ENCODE data around the gene A2M.

A2M gene

DNA sequence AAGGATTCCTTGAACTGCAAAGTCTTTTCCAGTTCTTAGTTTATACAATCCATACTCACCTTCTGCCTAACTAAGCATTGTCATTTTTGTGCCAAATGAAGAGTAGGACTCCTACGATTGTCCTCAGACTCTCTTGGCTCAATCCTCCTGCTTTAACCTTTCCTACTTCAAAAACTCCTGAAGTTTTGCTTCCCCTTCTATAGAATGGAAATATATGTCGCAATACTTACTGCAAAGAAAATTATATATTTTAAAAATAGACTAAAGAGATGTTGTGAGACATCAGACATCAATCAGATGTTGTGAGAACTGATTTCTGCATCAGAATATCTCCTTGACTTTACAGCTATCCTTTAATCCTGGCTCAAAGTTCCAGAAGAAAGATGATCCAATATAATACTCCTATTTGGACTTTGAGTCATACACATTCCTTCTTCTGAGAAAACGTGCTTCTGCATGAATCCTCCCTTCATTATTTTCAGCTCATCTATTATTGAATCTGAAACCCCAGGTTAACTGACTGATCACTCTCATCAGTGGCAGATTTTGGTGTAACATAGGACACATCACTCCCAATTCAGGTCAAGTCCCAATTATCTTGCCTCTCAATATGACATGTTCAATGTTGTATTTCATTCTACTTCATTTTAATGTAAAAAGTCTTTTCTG is 48.8 kb downstream of the A2M start:
- Histone ChIP-seq H3K4me3 (ENCODE audit: low read length) (no peak overlapping the region), H3K4me1 (ENCODE audit: control insufficient read depth, low read depth, low read length) (peaks cover 7% of the 10 kb centered on the region), H3K9ac (ENCODE audit: low read length) (no peak overlapping the region), H3K36me3 (ENCODE audit: control insufficient read depth, low read depth, low read length) (no peaks in the 10 kb centered on the region), H3K27me3 (ENCODE audit: control insufficient read depth, insufficient read depth, low read length) (no peaks in the 10 kb centered on the region), H3K27ac (ENCODE audit: low read length) (no peak overlapping the region), H3K9me3 (ENCODE audit: control insufficient read depth, low read depth, low read length) (no peaks in the 10 kb centered on the region)

DNA sequence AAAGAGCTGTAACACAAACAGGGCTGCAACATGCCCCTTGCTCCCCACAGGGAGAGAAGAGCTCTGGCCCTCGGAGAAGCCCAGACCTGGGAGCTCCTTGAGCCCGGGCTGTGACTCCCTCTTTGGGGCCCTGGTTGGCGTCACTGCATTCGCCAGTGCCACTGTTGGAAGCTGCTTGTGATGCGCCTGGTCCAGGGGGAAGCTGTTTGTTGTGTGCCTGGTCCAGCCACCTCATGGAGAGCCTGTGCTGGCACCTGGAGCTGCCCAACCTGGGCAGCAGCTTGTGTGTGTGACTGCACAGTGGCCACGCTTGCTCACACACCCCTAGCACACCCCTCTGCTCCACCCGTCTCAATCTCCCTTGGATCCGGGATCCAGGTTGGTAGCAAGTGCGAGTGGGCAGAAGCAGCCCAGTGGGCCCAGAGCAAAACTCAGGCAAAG is 49.5 kb downstream of the A2M start:
- H3K27me3 ChIP-seq (ENCODE audit: control insufficient read depth, insufficient read depth, low read length), result no peaks in the 10 kb centered on the region
- no peak overlapping the region for H3K4me3 ChIP-seq (ENCODE audit: low read length)
- H3K9me3 ChIP-seq (ENCODE audit: control insufficient read depth, low read depth, low read length), result no peaks in the 10 kb centered on the region
- no peak overlapping the region for H3K9ac ChIP-seq (ENCODE audit: low read length)
- peaks cover 7% of the 10 kb centered on the region for H3K4me1 ChIP-seq (ENCODE audit: control insufficient read depth, low read depth, low read length)
- no peaks in the 10 kb centered on the region for H3K36me3 ChIP-seq (ENCODE audit: control insufficient read depth, low read depth, low read length)
- no peak overlapping the region for H3K27ac ChIP-seq (ENCODE audit: low read length)

DNA sequence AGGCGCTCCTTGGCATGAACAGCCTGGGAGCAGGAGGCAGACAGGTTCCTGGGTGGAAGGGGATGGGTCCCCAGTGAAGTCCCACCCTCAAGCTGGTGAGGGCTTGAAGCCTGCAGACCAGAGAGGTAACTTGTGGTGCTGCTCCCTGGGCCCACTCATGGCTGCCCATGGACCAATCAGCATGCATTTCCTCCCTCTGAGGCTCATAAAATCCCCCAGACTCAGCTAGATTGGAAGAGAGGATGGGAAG is 50.2 kb downstream of the A2M start:
- peaks cover 7% of the 10 kb centered on the region for H3K4me1 ChIP-seq (ENCODE audit: control insufficient read depth, low read depth, low read length)
- H3K27ac ChIP-seq (ENCODE audit: low read length), result no peak overlapping the region
- peak overlapping the region; percentile 56 for H3K4me3 ChIP-seq (ENCODE audit: low read length)
- peak overlapping the region; percentile 51 for H3K9ac ChIP-seq (ENCODE audit: low read length)
- no peaks in the 10 kb centered on the region for H3K36me3 ChIP-seq (ENCODE audit: control insufficient read depth, low read depth, low read length)
- H3K27me3 ChIP-seq (ENCODE audit: control insufficient read depth, insufficient read depth, low read length), result no peaks in the 10 kb centered on the region
- no peaks in the 10 kb centered on the region for H3K9me3 ChIP-seq (ENCODE audit: control insufficient read depth, low read depth, low read length)

DNA sequence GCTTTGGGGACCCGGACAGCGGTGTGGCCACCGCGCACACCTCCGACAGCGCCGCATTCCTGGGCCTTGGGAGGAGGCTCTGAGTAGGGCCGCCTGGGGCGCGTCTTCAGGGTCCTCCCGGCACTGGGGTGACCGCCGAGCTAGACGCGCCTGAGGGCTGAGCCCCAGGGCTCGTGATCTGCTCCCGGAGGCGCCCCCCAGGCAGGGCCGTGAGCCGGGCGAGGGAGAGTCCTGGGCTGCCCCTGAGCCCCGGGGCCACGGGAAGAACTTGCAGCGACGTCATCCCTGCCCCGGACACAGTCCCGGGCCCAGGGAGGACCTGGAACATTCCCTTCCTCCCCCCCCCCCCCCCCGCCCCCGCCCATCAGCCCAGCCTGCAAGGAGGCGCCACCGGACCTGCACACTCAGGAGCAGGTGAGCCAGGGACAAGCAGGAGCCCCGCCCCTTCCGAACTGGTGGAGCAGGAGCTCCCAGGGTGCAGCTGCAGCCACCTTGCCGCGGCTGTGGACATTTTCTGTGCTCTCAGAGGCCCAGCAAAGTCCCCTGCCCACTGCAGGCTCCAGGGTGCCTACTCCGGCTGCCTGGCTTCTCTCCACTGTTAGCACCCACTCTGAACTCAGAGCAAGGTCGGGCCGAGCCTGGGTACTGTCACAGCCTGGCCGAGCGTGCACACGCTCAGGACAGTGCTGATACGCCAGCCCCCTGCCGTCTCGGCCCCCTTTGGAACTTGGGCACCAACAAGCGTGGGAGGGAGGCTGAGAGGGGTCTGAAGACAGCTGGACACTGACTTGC is 50.7 kb downstream of the A2M start:
- H3K27me3 ChIP-seq (ENCODE audit: control insufficient read depth, insufficient read depth, low read length), result no peaks in the 10 kb centered on the region
- peak overlapping the region; percentile 30 for H3K27ac ChIP-seq (ENCODE audit: low read length)
- peaks cover 7% of the 10 kb centered on the region for H3K4me1 ChIP-seq (ENCODE audit: control insufficient read depth, low read depth, low read length)
- H3K9me3 ChIP-seq (ENCODE audit: control insufficient read depth, low read depth, low read length), result no peaks in the 10 kb centered on the region
- H3K9ac ChIP-seq (ENCODE audit: low read length), result peak overlapping the region; percentile 83
- no peaks in the 10 kb centered on the region for H3K36me3 ChIP-seq (ENCODE audit: control insufficient read depth, low read depth, low read length)
- H3K4me3 ChIP-seq (ENCODE audit: low read length), result peak overlapping the region; percentile 78

- Histone ChIP-seq H3K36me3 (ENCODE audit: control insufficient read depth, low read depth, low read length) (no peaks in the 10 kb centered on the region), H3K4me3 (ENCODE audit: low read length) (peak overlapping the region; percentile 78), H3K4me1 (ENCODE audit: control insufficient read depth, low read depth, low read length) (peaks cover 7% of the 10 kb centered on the region), H3K9ac (ENCODE audit: low read length) (peak overlapping the region; percentile 83), H3K9me3 (ENCODE audit: control insufficient read depth, low read depth, low read length) (no peaks in the 10 kb centered on the region), H3K27ac (ENCODE audit: low read length) (peak overlapping the region; percentile 30), H3K27me3 (ENCODE audit: control insufficient read depth, insufficient read depth, low read length) (no peaks in the 10 kb centered on the region)
These were observed 51.4 kb downstream of the A2M start for GRCh38 chr12:9064201-9064814.

GRCh38 chr12:9052610-9053009 is 63.1 kb downstream of the A2M start:
- Histone ChIP-seq H3K9ac (ENCODE audit: low read length) (no peak overlapping the region), H3K4me1 (ENCODE audit: control insufficient read depth, low read depth, low read length) (no peaks in the 10 kb centered on the region), H3K9me3 (ENCODE audit: control insufficient read depth, low read depth, low read length) (no peaks in the 10 kb centered on the region), H3K27me3 (ENCODE audit: control insufficient read depth, insufficient read depth, low read length) (no peaks in the 10 kb centered on the region), H3K27ac (ENCODE audit: low read length) (no peak overlapping the region), H3K36me3 (ENCODE audit: control insufficient read depth, low read depth, low read length) (no peaks in the 10 kb centered on the region), H3K4me3 (ENCODE audit: low read length) (no peak overlapping the region)

- no peaks in the 10 kb centered on the region for H3K36me3 ChIP-seq (ENCODE audit: control insufficient read depth, low read depth, low read length)
- no peaks in the 10 kb centered on the region for H3K27me3 ChIP-seq (ENCODE audit: control insufficient read depth, insufficient read depth, low read length)
- H3K27ac ChIP-seq (ENCODE audit: low read length), result no peak overlapping the region
- H3K4me3 ChIP-seq (ENCODE audit: low read length), result no peak overlapping the region
- H3K4me1 ChIP-seq (ENCODE audit: control insufficient read depth, low read depth, low read length), result no peaks in the 10 kb centered on the region
- H3K9ac ChIP-seq (ENCODE audit: low read length), result no peak overlapping the region
- H3K9me3 ChIP-seq (ENCODE audit: control insufficient read depth, low read depth, low read length), result no peaks in the 10 kb centered on the region
These were observed 64.6 kb downstream of the A2M start for GRCh38 chr12:9051158-9051550.

DNA sequence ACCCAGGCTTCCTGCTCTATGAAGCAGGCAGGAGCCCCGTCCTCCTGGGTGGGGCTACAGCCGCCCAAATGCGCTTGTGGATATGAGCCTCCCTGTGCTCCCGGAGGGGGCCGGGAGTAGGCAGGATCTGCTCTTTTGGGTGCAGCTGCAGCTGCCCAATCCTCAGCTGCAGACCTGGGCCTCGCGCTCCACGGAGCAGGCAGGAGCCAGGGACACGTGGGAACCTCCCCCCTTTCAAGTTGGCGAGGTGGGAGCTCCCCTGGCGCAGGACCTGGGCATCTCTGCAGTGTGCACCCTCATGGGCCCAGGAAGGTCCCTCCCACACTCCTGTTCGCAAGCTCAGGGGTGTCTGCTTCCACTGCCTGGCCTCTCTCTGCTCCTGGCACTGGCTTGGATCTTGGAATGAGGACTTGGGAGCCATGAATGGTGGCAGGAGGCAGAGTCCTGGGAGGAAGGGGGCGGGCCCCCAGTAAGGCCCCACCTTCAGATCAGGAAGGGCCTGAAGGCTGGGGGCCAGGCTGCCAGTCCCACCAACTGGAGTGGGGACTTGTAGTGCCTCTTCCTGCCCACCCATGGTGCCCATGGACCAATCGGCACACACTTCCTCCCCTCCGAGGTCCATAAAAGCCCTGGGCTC is 65.1 kb downstream of the A2M start:
- Histone ChIP-seq H3K9ac (ENCODE audit: low read length) (no peak overlapping the region), H3K27me3 (ENCODE audit: control insufficient read depth, insufficient read depth, low read length) (no peaks in the 10 kb centered on the region), H3K4me3 (ENCODE audit: low read length) (no peak overlapping the region), H3K9me3 (ENCODE audit: control insufficient read depth, low read depth, low read length) (no peaks in the 10 kb centered on the region), H3K27ac (ENCODE audit: low read length) (no peak overlapping the region), H3K36me3 (ENCODE audit: control insufficient read depth, low read depth, low read length) (no peaks in the 10 kb centered on the region), H3K4me1 (ENCODE audit: control insufficient read depth, low read depth, low read length) (no peaks in the 10 kb centered on the region)

DNA sequence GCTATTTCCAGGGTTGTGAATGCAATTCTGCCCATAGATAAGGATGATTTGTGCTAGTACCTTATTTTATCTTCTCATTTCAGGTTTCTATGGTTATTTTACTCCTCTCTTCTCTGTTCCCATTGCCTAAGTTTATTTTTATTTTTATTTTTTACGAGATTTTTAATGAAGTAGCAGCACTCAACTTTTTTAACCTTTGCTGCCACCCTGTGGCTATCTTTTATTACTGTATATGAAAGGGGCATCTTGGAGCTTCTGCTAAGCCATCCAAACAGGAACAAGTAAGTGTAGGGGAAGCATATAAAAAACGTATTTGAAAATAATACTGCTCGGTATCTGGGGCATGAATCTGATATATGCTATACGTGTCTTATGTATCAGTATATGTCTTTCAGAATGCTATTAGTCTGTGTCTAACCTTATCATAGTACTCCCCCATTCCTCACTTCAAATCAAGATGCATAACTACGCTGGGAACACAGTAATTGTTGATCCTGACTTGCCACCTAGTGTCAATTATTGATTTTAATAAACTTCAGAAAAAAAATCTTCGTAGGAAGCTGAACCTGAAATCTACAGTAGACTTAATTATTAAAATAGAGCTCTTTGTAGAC is 66.1 kb downstream of the A2M start:
- Histone ChIP-seq H3K27ac (ENCODE audit: low read length) (no peak overlapping the region), H3K36me3 (ENCODE audit: control insufficient read depth, low read depth, low read length) (no peaks in the 10 kb centered on the region)

GRCh38 chr12:9048930-9049329 is 66.8 kb downstream of the A2M start:
- no peaks in the 10 kb centered on the region for H3K4me1 ChIP-seq (ENCODE audit: control insufficient read depth, low read depth, low read length)
- no peak overlapping the region for H3K4me3 ChIP-seq (ENCODE audit: low read length)
- no peaks in the 10 kb centered on the region for H3K27me3 ChIP-seq (ENCODE audit: control insufficient read depth, insufficient read depth, low read length)
- H3K27ac ChIP-seq (ENCODE audit: low read length), result no peak overlapping the region
- no peaks in the 10 kb centered on the region for H3K9me3 ChIP-seq (ENCODE audit: control insufficient read depth, low read depth, low read length)
- no peaks in the 10 kb centered on the region for H3K36me3 ChIP-seq (ENCODE audit: control insufficient read depth, low read depth, low read length)
- H3K9ac ChIP-seq (ENCODE audit: low read length), result no peak overlapping the region

More for the DNA sequence above, 66.1 kb downstream of the A2M start:
- H3K9me3 ChIP-seq (ENCODE audit: control insufficient read depth, low read depth, low read length), result no peaks in the 10 kb centered on the region
- no peaks in the 10 kb centered on the region for H3K27me3 ChIP-seq (ENCODE audit: control insufficient read depth, insufficient read depth, low read length)
- no peaks in the 10 kb centered on the region for H3K4me1 ChIP-seq (ENCODE audit: control insufficient read depth, low read depth, low read length)
- no peak overlapping the region for H3K9ac ChIP-seq (ENCODE audit: low read length)
- no peak overlapping the region for H3K4me3 ChIP-seq (ENCODE audit: low read length)

- no peak overlapping the region for H3K27ac ChIP-seq (ENCODE audit: low read length)
- H3K9me3 ChIP-seq (ENCODE audit: control insufficient read depth, low read depth, low read length), result no peaks in the 10 kb centered on the region
- no peak overlapping the region for H3K4me3 ChIP-seq (ENCODE audit: low read length)
- no peaks in the 10 kb centered on the region for H3K4me1 ChIP-seq (ENCODE audit: control insufficient read depth, low read depth, low read length)
- H3K27me3 ChIP-seq (ENCODE audit: control insufficient read depth, insufficient read depth, low read length), result no peaks in the 10 kb centered on the region
- no peaks in the 10 kb centered on the region for H3K36me3 ChIP-seq (ENCODE audit: control insufficient read depth, low read depth, low read length)
- H3K9ac ChIP-seq (ENCODE audit: low read length), result no peak overlapping the region
These were observed 68.6 kb downstream of the A2M start for GRCh38 chr12:9047105-9047504.

Measured in iPS-18a (cell line).